ENCODE measurements around the gene POU2F1. TPM values are rescaled to one million over a fixed set of nuclear protein-coding genes. Genes with fewer than 3 reads are reported as not detected.

Gene POU2F1
- total RNA-seq, 1 experiment from 2014 or later = 11.6 TPM

GRCh38 chr1:167443757-167444156 is 223.1 kb downstream of the POU2F1 start:
- no peak for DNase-seq (ENCODE audit: unreplicated experiment)
- no peak overlapping the region for H3K4me3 Mint-ChIP-seq (ENCODE audit: unreplicated experiment)
- ChIA-PET CTCF (interaction anchor here (0.5 to 8.6 kb wide), 21 partner anchors 12 to 576 kb away, joined by 3 to 232 read pairs (median 6); no protein-coding TSS in a partner anchor), POLR2A (interaction anchor here (0.9 to 1.3 kb wide), 2 partner anchors 11 to 13 kb away, joined by 3 read pairs; no protein-coding TSS in a partner anchor)
- no peaks in the 10 kb centered on the region for H3K9me3 Mint-ChIP-seq (ENCODE audit: unreplicated experiment)
- no peaks in the 10 kb centered on the region for H3K36me3 Mint-ChIP-seq (ENCODE audit: insufficient read depth, unreplicated experiment)
- BruUV-seq (replicated peaks) = no TSS peak
- H3K27me3 Mint-ChIP-seq (ENCODE audit: insufficient read depth, unreplicated experiment) = peaks cover 18% of the 10 kb centered on the region
- intact Hi-C loops (cut with micrococcal nuclease) = loop anchor here (2.0 to 5.0 kb wide), 3 partner anchors 114 to 533 kb away; no protein-coding TSS in a partner anchor
- TF ChIP-seq, protein P1, sequence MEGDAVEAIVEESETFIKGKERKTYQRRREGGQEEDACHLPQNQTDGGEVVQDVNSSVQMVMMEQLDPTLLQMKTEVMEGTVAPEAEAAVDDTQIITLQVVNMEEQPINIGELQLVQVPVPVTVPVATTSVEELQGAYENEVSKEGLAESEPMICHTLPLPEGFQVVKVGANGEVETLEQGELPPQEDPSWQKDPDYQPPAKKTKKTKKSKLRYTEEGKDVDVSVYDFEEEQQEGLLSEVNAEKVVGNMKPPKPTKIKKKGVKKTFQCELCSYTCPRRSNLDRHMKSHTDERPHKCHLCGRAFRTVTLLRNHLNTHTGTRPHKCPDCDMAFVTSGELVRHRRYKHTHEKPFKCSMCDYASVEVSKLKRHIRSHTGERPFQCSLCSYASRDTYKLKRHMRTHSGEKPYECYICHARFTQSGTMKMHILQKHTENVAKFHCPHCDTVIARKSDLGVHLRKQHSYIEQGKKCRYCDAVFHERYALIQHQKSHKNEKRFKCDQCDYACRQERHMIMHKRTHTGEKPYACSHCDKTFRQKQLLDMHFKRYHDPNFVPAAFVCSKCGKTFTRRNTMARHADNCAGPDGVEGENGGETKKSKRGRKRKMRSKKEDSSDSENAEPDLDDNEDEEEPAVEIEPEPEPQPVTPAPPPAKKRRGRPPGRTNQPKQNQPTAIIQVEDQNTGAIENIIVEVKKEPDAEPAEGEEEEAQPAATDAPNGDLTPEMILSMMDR (IDR thresholded peaks at IDR 0.05; ENCODE audit: unreplicated experiment) = no peak
- no peak overlapping the region for H3K27ac Mint-ChIP-seq (ENCODE audit: low read depth, unreplicated experiment)
- H3K4me1 Mint-ChIP-seq (ENCODE audit: insufficient read depth, unreplicated experiment) = peaks cover 6% of the 10 kb centered on the region

GRCh38 chr1:167446966-167447365 is 226.3 kb downstream of the POU2F1 start:
- DNase-seq (ENCODE audit: unreplicated experiment) = no peak
- no peak overlapping the region for H3K4me3 Mint-ChIP-seq (ENCODE audit: unreplicated experiment)
- BruUV-seq (replicated peaks) = no TSS peak
- POLR2A ChIA-PET = interaction anchor here (0.7 to 1.3 kb wide), 8 partner anchors 24 to 178 kb away, joined by 3 to 4 read pairs (median 4); no protein-coding TSS in a partner anchor
- CTCF ChIA-PET = interaction anchor here (0.7 to 3.4 kb wide), 14 partner anchors 8 to 388 kb away, joined by 3 to 29 read pairs (median 4); no protein-coding TSS in a partner anchor
- H3K27ac Mint-ChIP-seq (ENCODE audit: low read depth, unreplicated experiment) = no peak overlapping the region
- intact Hi-C loops (cut with micrococcal nuclease) = no loop called here
- H3K4me1 Mint-ChIP-seq (ENCODE audit: insufficient read depth, unreplicated experiment) = peaks cover 5% of the 10 kb centered on the region
- no peaks in the 10 kb centered on the region for H3K36me3 Mint-ChIP-seq (ENCODE audit: insufficient read depth, unreplicated experiment)
- no peaks in the 10 kb centered on the region for H3K9me3 Mint-ChIP-seq (ENCODE audit: unreplicated experiment)
- TF ChIP-seq, protein P1 (IDR thresholded peaks at IDR 0.05; ENCODE audit: unreplicated experiment) = no peak
- H3K27me3 Mint-ChIP-seq (ENCODE audit: insufficient read depth, unreplicated experiment) = no peaks in the 10 kb centered on the region

- POLR2A ChIA-PET = interaction anchor here (0.5 to 1.3 kb wide), 10 partner anchors 18 to 1873 kb away, joined by 3 to 5 read pairs (median 4); no protein-coding TSS in a partner anchor
- DNase-seq (ENCODE audit: unreplicated experiment) = peak; percentile 60
- CTCF ChIA-PET = interaction anchor here (0.6 to 3.4 kb wide), 17 partner anchors 7 to 584 kb away, joined by 3 to 29 read pairs (median 4); no protein-coding TSS in a partner anchor
- no peaks in the 10 kb centered on the region for H3K9me3 Mint-ChIP-seq (ENCODE audit: unreplicated experiment)
- no peaks in the 10 kb centered on the region for H3K27me3 Mint-ChIP-seq (ENCODE audit: insufficient read depth, unreplicated experiment)
- BruUV-seq (replicated peaks) = no TSS peak
- intact Hi-C loops (cut with micrococcal nuclease) = no loop called here
- H3K4me3 Mint-ChIP-seq (ENCODE audit: unreplicated experiment) = no peak overlapping the region
- TF ChIP-seq, protein P1 (IDR thresholded peaks at IDR 0.05; ENCODE audit: unreplicated experiment) = no peak
- H3K27ac Mint-ChIP-seq (ENCODE audit: low read depth, unreplicated experiment) = peak overlapping the region; percentile 31
- no peaks in the 10 kb centered on the region for H3K4me1 Mint-ChIP-seq (ENCODE audit: insufficient read depth, unreplicated experiment)
- H3K36me3 Mint-ChIP-seq (ENCODE audit: insufficient read depth, unreplicated experiment) = no peaks in the 10 kb centered on the region
Measured at GRCh38 chr1:167447521-167448136, 226.9 kb downstream of the POU2F1 start.

DNA sequence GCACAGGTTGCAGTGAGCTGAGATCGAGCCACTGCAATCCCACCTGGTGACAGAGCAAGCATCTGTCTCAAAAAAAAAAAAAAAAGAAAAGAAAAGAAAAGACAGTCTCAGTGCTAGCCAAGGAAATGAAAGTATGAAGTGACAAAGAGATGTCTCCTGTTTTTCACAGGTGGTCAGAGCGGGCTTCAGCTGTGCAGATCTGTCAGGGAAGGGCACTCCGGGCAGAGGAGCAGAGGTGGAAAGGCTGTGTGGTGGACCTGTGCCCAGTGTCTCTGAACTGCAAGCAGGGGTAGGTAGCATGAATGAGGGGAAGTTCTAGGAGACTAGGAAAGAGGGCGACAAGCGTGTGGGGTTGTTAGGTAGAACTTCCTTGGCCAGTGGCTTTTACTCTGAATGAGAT is 230.2 kb downstream of the POU2F1 start:
- no peak overlapping the region for H3K27ac Mint-ChIP-seq (ENCODE audit: low read depth, unreplicated experiment)
- no peaks in the 10 kb centered on the region for H3K4me1 Mint-ChIP-seq (ENCODE audit: insufficient read depth, unreplicated experiment)
- H3K27me3 Mint-ChIP-seq (ENCODE audit: insufficient read depth, unreplicated experiment) = no peaks in the 10 kb centered on the region
- no peak for DNase-seq (ENCODE audit: unreplicated experiment)
- no peak overlapping the region for H3K4me3 Mint-ChIP-seq (ENCODE audit: unreplicated experiment)
- H3K9me3 Mint-ChIP-seq (ENCODE audit: unreplicated experiment) = no peaks in the 10 kb centered on the region
- ChIA-PET CTCF (interaction anchor here (0.8 to 2.2 kb wide), 7 partner anchors 10 to 542 kb away, joined by 3 to 14 read pairs (median 4); no protein-coding TSS in a partner anchor), POLR2A (no interaction called here)
- TF ChIP-seq, protein P1 (IDR thresholded peaks at IDR 0.05; ENCODE audit: unreplicated experiment) = no peak
- no TSS peak for BruUV-seq (replicated peaks)
- intact Hi-C loops (cut with micrococcal nuclease) = no loop called here
- no peaks in the 10 kb centered on the region for H3K36me3 Mint-ChIP-seq (ENCODE audit: insufficient read depth, unreplicated experiment)
